CD14-positive monocyte (primary cell): ENCODE measurements around the gene ADRB1. TPM values are rescaled to one million over a fixed set of nuclear protein-coding genes. Genes with fewer than 3 reads are reported as not detected.

Source experiments
- DNase-seq, 3 donors: peaks; one replicate each; pipeline ENCODE4 v3.0.0-alpha.2; 2011 to 2022
- H2AFZ ChIP-seq: 2 replicates; pipeline ENCODE4 v1.6.0; 2012; ENCODE audit warnings: mild to moderate bottlenecking, low read depth, low read length, inconsistent platforms; ENCODE audit not compliant: insufficient read depth, poor library complexity, severe bottlenecking
- H3K27ac ChIP-seq, 2 donors: 1 replicate in 1 of 2; 2 replicates in 1 of 2; pipeline ENCODE4 v1.5.1; 2012 to 2013; ENCODE audit warnings: low read length in 2 of 2, control low read depth in 1 of 2, inconsistent platforms in 1 of 2, low read depth in 1 of 2, mild to moderate bottlenecking in 1 of 2
- H3K27me3 ChIP-seq, 2 donors: one replicate each; pipeline versions ENCODE4 v1.6.0 to v1.6.1; 2011 to 2013; ENCODE audit warnings: low read length in 2 of 2; ENCODE audit not compliant: control insufficient read depth in 2 of 2, insufficient read depth in 2 of 2
- H3K36me3 ChIP-seq, 2 donors: replicated peaks in 1 of 2; 1 replicate in 1 of 2; 2 replicates in 1 of 2; pipeline versions ENCODE4 v1.5.1 to v1.6.1; 2012 to 2013; ENCODE audit warnings: low read length in 2 of 2, control low read depth in 1 of 2, inconsistent platforms in 1 of 2, mild to moderate bottlenecking in 1 of 2; ENCODE audit not compliant: insufficient read depth in 2 of 2, control insufficient read depth in 1 of 2
- H3K4me1 ChIP-seq, 2 donors: 1 replicate in 1 of 2; 2 replicates in 1 of 2; pipeline versions ENCODE4 v1.5.1 to v1.6.1; 2012 to 2013; ENCODE audit warnings: low read length in 2 of 2, control low read depth in 1 of 2, inconsistent platforms in 1 of 2, mild to moderate bottlenecking in 1 of 2, moderate library complexity in 1 of 2; ENCODE audit not compliant: insufficient read depth in 2 of 2, control insufficient read depth in 1 of 2
- H3K4me2 ChIP-seq: replicated peaks from 2 replicates; pipeline ENCODE3; 2012; ENCODE audit warnings: low read length, moderate library complexity, mild to moderate bottlenecking; ENCODE audit not compliant: poor library complexity, severe bottlenecking; ENCODE audit errors: extremely low read depth
- H3K4me3 ChIP-seq, 3 experiments: fragments of 200-600 bp in 1 of 3; sonication (generic) in 1 of 3; replicated peaks in 1 of 3; 1 replicate in 2 of 3; 2 replicates in 1 of 3; pipeline ENCODE4 v1.5.1; 2011 to 2013; ENCODE audit warnings: low read length in 3 of 3, mild to moderate bottlenecking in 3 of 3, control low read depth in 2 of 3, low read depth in 2 of 3, inconsistent platforms in 1 of 3, moderate library complexity in 1 of 3
- H3K79me2 ChIP-seq: 2 replicates; pipeline ENCODE4 v1.6.0; 2012; ENCODE audit warnings: mild to moderate bottlenecking, control low read depth, inconsistent platforms, low read length, moderate library complexity; ENCODE audit not compliant: insufficient read depth
- H3K9ac ChIP-seq: 2 replicates; pipeline ENCODE4 v1.6.0; 2017; ENCODE audit warnings: low read length, mild to moderate bottlenecking; ENCODE audit not compliant: insufficient read depth, poor library complexity, severe bottlenecking
- H3K9me3 ChIP-seq, 2 donors: replicated peaks in 1 of 2; 1 replicate in 1 of 2; 2 replicates in 1 of 2; pipeline versions ENCODE4 v1.5.1 to v1.6.1; 2012 to 2013; ENCODE audit warnings: low read length in 2 of 2, control low read depth in 1 of 2; ENCODE audit not compliant: control insufficient read depth in 1 of 2, insufficient read depth in 1 of 2
- H4K20me1 ChIP-seq: 2 replicates; pipeline ENCODE4 v1.6.0; 2012; ENCODE audit warnings: mild to moderate bottlenecking, low read length, control low read depth, moderate library complexity; ENCODE audit not compliant: insufficient read depth
- H3K27ac Mint-ChIP-seq, 7 donors: one replicate each; pipeline ENCODE4 v1.8.0; 2020; ENCODE audit warnings: mild to moderate bottlenecking in 7 of 7, mixed read lengths in 7 of 7, moderate library complexity in 6 of 7, inconsistent platforms in 2 of 7
- H3K27me3 Mint-ChIP-seq, 3 donors: one replicate each; pipeline ENCODE4 v1.8.0; 2021 to 2022; ENCODE audit warnings: low read depth in 3 of 3, mild to moderate bottlenecking in 3 of 3, mixed read lengths in 3 of 3, moderate library complexity in 3 of 3, inconsistent platforms in 1 of 3
- H3K36me3 Mint-ChIP-seq, 2 donors: one replicate each; pipeline ENCODE4 v1.8.0; 2020; ENCODE audit warnings: mixed read lengths in 2 of 2, inconsistent platforms in 1 of 2, mild to moderate bottlenecking in 1 of 2
- H3K4me1 Mint-ChIP-seq: one replicate; pipeline ENCODE4 v1.8.0; 2020; ENCODE audit warnings: mild to moderate bottlenecking, mixed read lengths
- H3K4me3 Mint-ChIP-seq, 2 donors: one replicate each; pipeline ENCODE4 v1.8.0; 2020; ENCODE audit warnings: mild to moderate bottlenecking in 2 of 2, mixed read lengths in 2 of 2, moderate library complexity in 1 of 2
- H3K9me3 Mint-ChIP-seq, 7 donors: one replicate each; pipeline ENCODE4 v1.8.0; 2020 to 2022; ENCODE audit warnings: mixed read lengths in 7 of 7, mild to moderate bottlenecking in 6 of 7, moderate library complexity in 6 of 7, inconsistent platforms in 2 of 7
- CTCF ChIP-seq: fragments of 200-600 bp; IDR thresholded peaks from one replicate; pipeline ENCODE4 v1.8.0; 2022; ENCODE audit warnings: antibody characterized with exemption, mild to moderate bottlenecking
- WGBS: methylation state at CpG from one replicate; pipeline ENCODE4 v1.1.5; 2013; ENCODE audit warnings: missing lambda C conversion rate; ENCODE audit not compliant: insufficient coverage; 5-methylcytosine and 5-hydroxymethylcytosine counted together
- intact Hi-C, 2 donors: fragments of 100-400 bp; cut with micrococcal nuclease; formaldehyde crosslinking; loops; one replicate each; pipeline versions ENCODE4 v1.15.0 to v1.15.1; 2023
- polyA plus RNA-seq, 3 donors: library from polyadenylated mRNA; depleted of rRNA in 1 of 3; unstranded in 2 of 3; stranded (reverse) in 1 of 3; fragments of 300-500 nt in 2 of 3; fragments of >200 nt in 1 of 3; fragmentation: Illumina TruSeq in 2 of 3; gene quantifications; 1 replicate in 2 of 3; 2 replicates in 1 of 3; pipeline ENCODE4 v1.2.3, GENCODE V29; 2012 to 2021

Gene ADRB1
- polyA plus RNA-seq, 3 donors = 0.05 to 3.4 TPM; not detected in 1

GRCh38 chr10:114059561-114059960, 15.9 kb downstream of the ADRB1 start:
- H3K36me3 Mint-ChIP-seq = peaks cover 3 to 6% of the 10 kb centered on the region in 2 donors
- H3K4me3 Mint-ChIP-seq = no peak overlapping the region
- H3K4me1 ChIP-seq = peaks cover 58 to 75% of the 10 kb centered on the region in 2 donors
- no peak overlapping the region for H3K27ac ChIP-seq
- H3K36me3 ChIP-seq = no peaks in the 10 kb centered on the region
- TF ChIP-seq CTCF = no peak
- H3K9me3 Mint-ChIP-seq = no peaks in the 10 kb centered on the region
- H4K20me1 ChIP-seq = no peaks in the 10 kb centered on the region
- no peak overlapping the region for H3K4me3 ChIP-seq
- no peak overlapping the region for H3K27ac Mint-ChIP-seq
- H3K4me2 ChIP-seq = no peak overlapping the region
- no peak for DNase-seq
- no peak overlapping the region for H2AFZ ChIP-seq
- no peaks in the 10 kb centered on the region for H3K9me3 ChIP-seq
- H3K9ac ChIP-seq = no peak overlapping the region
- no peaks in the 10 kb centered on the region for H3K79me2 ChIP-seq
- H3K27me3 Mint-ChIP-seq = peaks cover 5 to 9% (median 8%) of the 10 kb centered on the region in 3 donors
- intact Hi-C loops = no loop called here
- H3K27me3 ChIP-seq = peaks cover 3 to 5% of the 10 kb centered on the region in 2 donors
- peaks cover 66% of the 10 kb centered on the region for H3K4me1 Mint-ChIP-seq

GRCh38 chr10:114060456-114060855, 16.8 kb downstream of the ADRB1 start:
- DNase-seq = peak; percentile 43 to 75 (median 57)
- H2AFZ ChIP-seq = no peak overlapping the region
- Mint-ChIP-seq H3K27ac (peak overlapping the region in 3 of 7 donors; percentile 26 to 74 (median 54)), H3K9me3 (peaks cover 0 to 2% (median 0%) of the 10 kb centered on the region in 7 donors), H3K4me1 (peaks cover 75% of the 10 kb centered on the region), H3K27me3 (peaks cover 5 to 9% (median 8%) of the 10 kb centered on the region in 3 donors), H3K4me3 (peak overlapping the region in 1 of 2 donors; percentile 71), H3K36me3 (peaks cover 0 to 5% of the 10 kb centered on the region in 2 donors)
- no peaks in the 10 kb centered on the region for H3K36me3 ChIP-seq
- H3K4me2 ChIP-seq = peak overlapping the region; percentile 53
- no peaks in the 10 kb centered on the region for H3K9me3 ChIP-seq
- H4K20me1 ChIP-seq = no peaks in the 10 kb centered on the region
- H3K27ac ChIP-seq = no peak overlapping the region
- H3K79me2 ChIP-seq = no peaks in the 10 kb centered on the region
- H3K4me3 ChIP-seq = peak overlapping the region in 1 of 3 experiments; percentile 6
- H3K9ac ChIP-seq = no peak overlapping the region
- no peak for TF ChIP-seq CTCF
- 0% methylated on average over 1 of the region's 2 CpGs for WGBS
- peaks cover 63 to 82% of the 10 kb centered on the region in 2 donors for H3K4me1 ChIP-seq
- H3K27me3 ChIP-seq = peaks cover 2 to 3% of the 10 kb centered on the region in 2 donors
- intact Hi-C loops = loop anchor here in 1 of 2 donors (5.0 kb wide), 1 partner anchor 38 kb away; no protein-coding TSS in a partner anchor
